Hepatocyte (in vitro differentiated cells): ENCODE results near the gene NFIX. TPM values are rescaled to one million over a fixed set of nuclear protein-coding genes. Genes with fewer than 3 reads are reported as not detected.

Experiments used
- DNase-seq: peaks from one replicate; pipeline ENCODE4 v3.0.0-alpha.2; 2016; ENCODE audit warnings: low spot score
- H2AFZ ChIP-seq: fragments of 200-600 bp; sonication (generic); 2 replicates; pipeline ENCODE4 v1.6.0; 2016; ENCODE audit warnings: antibody characterized with exemption, mild to moderate bottlenecking
- H3K27ac ChIP-seq: fragments of 200-600 bp; sonication (generic); 2 replicates; pipeline ENCODE4 v1.5.1; 2016; ENCODE audit warnings: mild to moderate bottlenecking
- H3K27me3 ChIP-seq: fragments of 200-600 bp; sonication (generic); 2 replicates; pipeline ENCODE4 v1.6.1; 2016
- H3K36me3 ChIP-seq: fragments of 200-600 bp; sonication (generic); replicated peaks from 2 replicates; pipeline ENCODE4 v1.5.1; 2016; ENCODE audit warnings: low read depth; ENCODE audit not compliant: insufficient read depth
- H3K4me1 ChIP-seq: fragments of 200-600 bp; sonication (generic); 2 replicates; pipeline ENCODE4 v1.5.1; 2016; ENCODE audit warnings: mild to moderate bottlenecking, moderate library complexity; ENCODE audit not compliant: insufficient read depth
- H3K4me2 ChIP-seq: fragments of 200-600 bp; sonication (generic); 2 replicates; pipeline ENCODE4 v1.6.0; 2016
- H3K4me3 ChIP-seq: fragments of 200-600 bp; sonication (generic); 2 replicates; pipeline ENCODE4 v1.5.1; 2016; ENCODE audit warnings: mild to moderate bottlenecking
- H3K79me2 ChIP-seq: fragments of 200-600 bp; sonication (generic); 2 replicates; pipeline ENCODE4 v1.6.0; 2017; ENCODE audit warnings: mild to moderate bottlenecking
- H3K9me2 ChIP-seq: fragments of 200-600 bp; sonication (generic); replicated peaks from 2 replicates; pipeline ENCODE4 v1.6.0; 2017; ENCODE audit warnings: mild to moderate bottlenecking; ENCODE audit not compliant: insufficient read depth
- H3K9me3 ChIP-seq: fragments of 200-600 bp; sonication (generic); 2 replicates; pipeline ENCODE4 v1.5.1; 2016; ENCODE audit warnings: low read depth, mild to moderate bottlenecking
- H4K20me1 ChIP-seq: fragments of 200-600 bp; sonication (generic); 2 replicates; pipeline ENCODE4 v1.6.0; 2016; ENCODE audit warnings: mild to moderate bottlenecking; ENCODE audit not compliant: insufficient read depth, poor library complexity, severe bottlenecking
- EZH2 ChIP-seq: fragments of 200-600 bp; sonication (generic); IDR thresholded peaks from 2 replicates; pipeline ENCODE4 v1.6.1; 2016; ENCODE audit warnings: antibody characterized with exemption, mild to moderate bottlenecking, borderline replicate concordance
- EZH2phosphoT487 ChIP-seq: fragments of 200-600 bp; sonication (generic); IDR thresholded peaks from one replicate; pipeline ENCODE4 v1.6.1; 2018; ENCODE audit warnings: antibody characterized with exemption, mild to moderate bottlenecking, low read depth, moderate library complexity; ENCODE audit not compliant: unreplicated experiment, severe bottlenecking
- WGBS: methylation state at CpG from one replicate; pipeline ENCODE4 v1.1.6; 2016; ENCODE audit warnings: low lambda C conversion rate; ENCODE audit errors: missing lambda C conversion rate; 5-methylcytosine and 5-hydroxymethylcytosine counted together
- polyA plus RNA-seq: library from polyadenylated mRNA; unstranded; fragments of >200 nt; fragmentation: Nextera tagmentation; extraction: Ambion mirVana; gene quantifications from 2 replicates; pipeline ENCODE4 v1.2.1, GENCODE V29; 2016
- total RNA-seq: library from RNA; depleted of rRNA; stranded (reverse); fragments of >200 nt; gene quantifications from 2 replicates; pipeline ENCODE4 v1.2.3, GENCODE V29; 2014
- TF ChIP-seq, protein P1 (sequence below): fragments of 200-600 bp; sonication (generic); IDR thresholded peaks from 2 replicates; pipeline ENCODE4 v1.5.1; 2016; ENCODE audit warnings: antibody characterized with exemption, mild to moderate bottlenecking; ENCODE audit not compliant: poor library complexity

NFIX gene
- total and polyA plus RNA-seq, 2 experiments from 2014 or later: 10.2 to 12.8 TPM

DNA sequence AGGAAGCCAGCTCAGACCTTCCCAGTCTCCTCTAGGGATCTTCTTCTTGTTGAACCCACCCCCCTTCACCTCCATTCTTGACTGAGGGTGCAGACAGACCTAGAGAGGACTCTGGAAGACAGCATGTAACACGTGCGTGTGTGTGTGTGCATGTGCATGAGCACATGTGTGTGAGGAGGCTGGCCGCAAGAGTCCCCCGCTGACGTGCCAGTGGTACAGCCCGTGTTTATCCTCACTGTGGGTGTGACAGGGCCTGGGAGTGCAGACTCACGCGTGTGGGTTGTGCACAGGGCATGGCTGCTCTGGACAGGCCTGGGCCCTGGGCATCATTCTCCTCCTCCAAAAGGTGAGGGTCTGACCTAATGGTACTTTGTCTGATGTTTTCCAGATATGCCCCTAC lies 81.0 kb downstream of the NFIX start:
- Histone ChIP-seq H2AFZ (no peak overlapping the region), H3K4me3 (no peak overlapping the region), H3K36me3 (no peaks in the 10 kb centered on the region), H3K27me3 (peaks cover 4% of the 10 kb centered on the region), H3K79me2 (no peaks in the 10 kb centered on the region), H3K9me3 (no peaks in the 10 kb centered on the region), H3K4me2 (no peak overlapping the region), H3K4me1 (peaks cover 42% of the 10 kb centered on the region), H3K27ac (peak overlapping the region; percentile 88), H3K9me2 (no peaks in the 10 kb centered on the region), H4K20me1 (no peaks in the 10 kb centered on the region)
- TF ChIP-seq, protein P1, sequence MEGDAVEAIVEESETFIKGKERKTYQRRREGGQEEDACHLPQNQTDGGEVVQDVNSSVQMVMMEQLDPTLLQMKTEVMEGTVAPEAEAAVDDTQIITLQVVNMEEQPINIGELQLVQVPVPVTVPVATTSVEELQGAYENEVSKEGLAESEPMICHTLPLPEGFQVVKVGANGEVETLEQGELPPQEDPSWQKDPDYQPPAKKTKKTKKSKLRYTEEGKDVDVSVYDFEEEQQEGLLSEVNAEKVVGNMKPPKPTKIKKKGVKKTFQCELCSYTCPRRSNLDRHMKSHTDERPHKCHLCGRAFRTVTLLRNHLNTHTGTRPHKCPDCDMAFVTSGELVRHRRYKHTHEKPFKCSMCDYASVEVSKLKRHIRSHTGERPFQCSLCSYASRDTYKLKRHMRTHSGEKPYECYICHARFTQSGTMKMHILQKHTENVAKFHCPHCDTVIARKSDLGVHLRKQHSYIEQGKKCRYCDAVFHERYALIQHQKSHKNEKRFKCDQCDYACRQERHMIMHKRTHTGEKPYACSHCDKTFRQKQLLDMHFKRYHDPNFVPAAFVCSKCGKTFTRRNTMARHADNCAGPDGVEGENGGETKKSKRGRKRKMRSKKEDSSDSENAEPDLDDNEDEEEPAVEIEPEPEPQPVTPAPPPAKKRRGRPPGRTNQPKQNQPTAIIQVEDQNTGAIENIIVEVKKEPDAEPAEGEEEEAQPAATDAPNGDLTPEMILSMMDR: no peak
- TF ChIP-seq EZH2: no peak
- no peak for TF ChIP-seq EZH2phosphoT487
- WGBS: 78% methylated on average over 8 of the region's 8 CpGs
- DNase-seq: no peak

- Histone ChIP-seq H3K9me3 (no peaks in the 10 kb centered on the region), H3K4me2 (no peak overlapping the region), H4K20me1 (no peaks in the 10 kb centered on the region), H3K27me3 (peaks cover 4% of the 10 kb centered on the region), H3K9me2 (no peaks in the 10 kb centered on the region), H3K4me1 (peaks cover 44% of the 10 kb centered on the region), H3K36me3 (no peaks in the 10 kb centered on the region), H2AFZ (no peak overlapping the region), H3K79me2 (no peaks in the 10 kb centered on the region), H3K27ac (peak overlapping the region; percentile 88), H3K4me3 (no peak overlapping the region)
- no peak for DNase-seq
- TF ChIP-seq EZH2phosphoT487 (no peak), EZH2 (no peak)
- TF ChIP-seq, protein P1: no peak
- WGBS: 71% methylated on average over 6 of the region's 6 CpGs
Observed at GRCh38 chr19:13076787-13077186, 81.5 kb downstream of the NFIX start.

DNA sequence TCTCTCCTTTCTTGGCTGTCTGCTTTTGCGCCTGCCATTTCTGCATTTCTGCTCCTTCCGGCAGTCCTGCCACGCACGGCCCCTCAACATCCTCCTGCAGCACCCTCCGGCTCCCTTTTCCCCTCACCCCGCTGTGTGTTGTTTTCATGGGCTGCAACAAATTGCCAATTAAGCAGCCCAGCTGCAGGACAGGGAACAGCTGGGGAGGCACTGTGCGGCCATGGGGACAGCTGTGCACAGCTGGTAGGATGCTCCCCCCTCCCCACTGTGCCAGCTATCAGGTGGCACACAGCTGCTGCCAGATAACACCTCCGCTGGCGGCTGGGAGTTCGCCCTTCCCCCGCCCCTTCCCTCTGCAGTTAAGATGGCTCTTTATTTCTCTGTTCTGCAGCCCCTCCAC lies 82.0 kb downstream of the NFIX start:
- Histone ChIP-seq H3K9me2 (no peaks in the 10 kb centered on the region), H3K27ac (peak overlapping the region; percentile 88), H2AFZ (no peak overlapping the region), H4K20me1 (no peaks in the 10 kb centered on the region), H3K4me3 (no peak overlapping the region), H3K27me3 (peaks cover 4% of the 10 kb centered on the region), H3K36me3 (no peaks in the 10 kb centered on the region), H3K9me3 (no peaks in the 10 kb centered on the region), H3K4me2 (no peak overlapping the region), H3K79me2 (no peaks in the 10 kb centered on the region), H3K4me1 (peaks cover 49% of the 10 kb centered on the region)
- WGBS: 61% methylated on average over 11 of the region's 11 CpGs
- DNase-seq: no peak
- TF ChIP-seq, protein P1: no peak
- TF ChIP-seq EZH2 (no peak), EZH2phosphoT487 (no peak)

- TF ChIP-seq EZH2 (no peak), EZH2phosphoT487 (no peak)
- TF ChIP-seq, protein P1: no peak
- Histone ChIP-seq H3K4me2 (peak overlapping the region; percentile 55), H3K4me1 (peaks cover 53% of the 10 kb centered on the region), H4K20me1 (no peaks in the 10 kb centered on the region), H3K9me2 (no peaks in the 10 kb centered on the region), H3K9me3 (no peaks in the 10 kb centered on the region), H2AFZ (no peak overlapping the region), H3K27ac (peak overlapping the region; percentile 88), H3K4me3 (no peak overlapping the region), H3K79me2 (no peaks in the 10 kb centered on the region), H3K27me3 (peaks cover 4% of the 10 kb centered on the region), H3K36me3 (no peaks in the 10 kb centered on the region)
- WGBS: 77% methylated on average over 9 of the region's 10 CpGs
- DNase-seq: no peak
Observed at GRCh38 chr19:13078381-13078780, 83.1 kb downstream of the NFIX start.
